Retinal pigment epithelial cell (primary cell): ENCODE data around the gene P2RY14.

Source experiments
- DNase-seq: peaks from one replicate; pipeline ENCODE4 v3.0.0-alpha.2; 2010; ENCODE audit warnings: low read depth
- H3K4me3 ChIP-seq: 2 replicates; pipeline ENCODE4 v1.5.1; 2011; ENCODE audit warnings: mild to moderate bottlenecking, low read length, control low read depth, moderate library complexity
- CTCF ChIP-seq: conservative IDR thresholded peaks from 2 replicates; pipeline ENCODE4 v1.5.1; 2011; ENCODE audit warnings: low read depth, low read length, control low read depth, inconsistent platforms

P2RY14 gene

GRCh38 chr3:151309566-151309965 lies 31.2 kb upstream of the P2RY14 start:
- no peak overlapping the region for H3K4me3 ChIP-seq
- no peak for DNase-seq
- TF ChIP-seq CTCF = no peak

- TF ChIP-seq CTCF = no peak
Measured at GRCh38 chr3:151307583-151308488, 29.5 kb upstream of the P2RY14 start.

GRCh38 chr3:151307131-151307530 lies 28.8 kb upstream of the P2RY14 start:
- no peak for TF ChIP-seq CTCF
- no peak overlapping the region for H3K4me3 ChIP-seq
- DNase-seq = no peak

More at GRCh38 chr3:151307583-151308488, 29.5 kb upstream of the P2RY14 start:
- no peak for DNase-seq
- no peak overlapping the region for H3K4me3 ChIP-seq

GRCh38 chr3:151306168-151306810 lies 27.9 kb upstream of the P2RY14 start:
- DNase-seq = no peak
- TF ChIP-seq CTCF = no peak
- no peak overlapping the region for H3K4me3 ChIP-seq

GRCh38 chr3:151305775-151306151 lies 27.4 kb upstream of the P2RY14 start:
- TF ChIP-seq CTCF = no peak
- H3K4me3 ChIP-seq = no peak overlapping the region
- no peak for DNase-seq

GRCh38 chr3:151305060-151305774 lies 26.9 kb upstream of the P2RY14 start:
- peak; percentile 39 for TF ChIP-seq CTCF
- DNase-seq = peak; percentile 96

More at GRCh38 chr3:151305060-151305774, 26.9 kb upstream of the P2RY14 start:
- H3K4me3 ChIP-seq = peak overlapping the region; percentile 22
